Brain pericyte (primary cell): ENCODE measurements around the gene PADI3.

Source experiments
- DNase-seq: peaks from one replicate; pipeline ENCODE4 v3.0.0-alpha.2; 2012; ENCODE audit warnings: low read depth, low spot score

The PADI3 gene

GRCh38 chr1:17272066-17272465 lies 23.2 kb downstream of the PADI3 start:
- no peak for DNase-seq

- DNase-seq = no peak
Measured at GRCh38 chr1:17272646-17273045, 23.7 kb downstream of the PADI3 start.

GRCh38 chr1:17273096-17273495 lies 24.2 kb downstream of the PADI3 start:
- no peak for DNase-seq

GRCh38 chr1:17274186-17275170 lies 25.6 kb downstream of the PADI3 start:
- no peak for DNase-seq

- DNase-seq = no peak
Measured at GRCh38 chr1:17276568-17276967, 27.7 kb downstream of the PADI3 start.

GRCh38 chr1:17277511-17278159 lies 28.7 kb downstream of the PADI3 start:
- no peak for DNase-seq

GRCh38 chr1:17278996-17279830 lies 30.3 kb downstream of the PADI3 start:
- DNase-seq = no peak

- DNase-seq = no peak
Measured at GRCh38 chr1:17280436-17280835, 31.5 kb downstream of the PADI3 start.

- DNase-seq = no peak
Measured at GRCh38 chr1:17280894-17281293, 32.0 kb downstream of the PADI3 start.

GRCh38 chr1:17281775-17282181 lies 32.9 kb downstream of the PADI3 start:
- DNase-seq = no peak

GRCh38 chr1:17282836-17283235 lies 33.9 kb downstream of the PADI3 start:
- no peak for DNase-seq

GRCh38 chr1:17286646-17287045 lies 37.7 kb downstream of the PADI3 start:
- no peak for DNase-seq

GRCh38 chr1:17287130-17287776 lies 38.4 kb downstream of the PADI3 start:
- no peak for DNase-seq

GRCh38 chr1:17289721-17290120 lies 40.8 kb downstream of the PADI3 start:
- no peak for DNase-seq

- DNase-seq = no peak
Measured at GRCh38 chr1:17290553-17290952, 41.7 kb downstream of the PADI3 start.

GRCh38 chr1:17292299-17293160 lies 43.6 kb downstream of the PADI3 start:
- DNase-seq = no peak

- DNase-seq = no peak
Measured at GRCh38 chr1:17293681-17294425, 45.0 kb downstream of the PADI3 start.

- no peak for DNase-seq
Measured at GRCh38 chr1:17295292-17295691, 46.4 kb downstream of the PADI3 start.

- no peak for DNase-seq
Measured at GRCh38 chr1:17296086-17296485, 47.2 kb downstream of the PADI3 start.

GRCh38 chr1:17297991-17298390 lies 49.1 kb downstream of the PADI3 start:
- DNase-seq = no peak
